K562 treated with DMSO at 1 percent for 48 hours (cell line): Measurements from ENCODE around the gene RHOG. TPM values are rescaled to one million over a fixed set of nuclear protein-coding genes. Genes with fewer than 3 reads are reported as not detected.

ENCODE experiments used
- total RNA-seq: library from RNA; unstranded; fragments of 300-600 nt; gene quantifications from 2 replicates; pipeline ENCODE4 v1.2.3, GENCODE V29; 2022; ENCODE audit warnings: low replicate concordance; ENCODE audit errors: extremely low read depth

The RHOG gene
- total RNA-seq: not detected in 2 replicates

DNA sequence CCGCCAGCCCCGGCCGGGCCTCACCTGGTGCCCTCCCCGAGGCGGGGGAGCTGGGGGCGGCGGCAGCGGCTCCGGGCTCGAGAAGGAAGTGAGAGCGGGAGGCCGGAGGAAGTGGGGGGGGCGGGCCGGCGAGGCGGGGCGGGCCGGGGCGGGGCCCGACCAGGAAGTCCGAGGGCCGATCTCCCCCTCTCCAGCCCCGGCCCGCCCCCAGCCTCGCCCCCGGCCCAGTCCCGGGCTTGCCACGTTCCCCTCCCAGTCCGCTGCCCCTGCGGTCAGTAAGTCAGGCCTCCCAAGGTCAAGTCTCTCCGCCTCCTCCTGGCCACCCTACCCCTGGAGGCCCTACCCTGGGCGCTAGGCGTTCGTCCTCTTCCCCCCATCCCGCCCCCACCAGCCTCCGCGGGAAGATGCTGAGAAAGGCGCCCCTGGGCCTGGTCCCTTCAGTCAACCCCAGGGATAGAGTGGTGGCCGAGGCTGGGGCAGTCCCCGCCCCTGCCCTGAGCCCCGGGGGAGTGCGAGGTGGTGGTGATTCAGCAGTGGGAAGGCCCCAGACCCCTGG lies at the start of gene RHOG:
TSS of gene RHOG (minus strand) at position 90 of the 556 bp plus-strand sequence. CDS start 12,821 bp downstream, outside the sequence.

DNA sequence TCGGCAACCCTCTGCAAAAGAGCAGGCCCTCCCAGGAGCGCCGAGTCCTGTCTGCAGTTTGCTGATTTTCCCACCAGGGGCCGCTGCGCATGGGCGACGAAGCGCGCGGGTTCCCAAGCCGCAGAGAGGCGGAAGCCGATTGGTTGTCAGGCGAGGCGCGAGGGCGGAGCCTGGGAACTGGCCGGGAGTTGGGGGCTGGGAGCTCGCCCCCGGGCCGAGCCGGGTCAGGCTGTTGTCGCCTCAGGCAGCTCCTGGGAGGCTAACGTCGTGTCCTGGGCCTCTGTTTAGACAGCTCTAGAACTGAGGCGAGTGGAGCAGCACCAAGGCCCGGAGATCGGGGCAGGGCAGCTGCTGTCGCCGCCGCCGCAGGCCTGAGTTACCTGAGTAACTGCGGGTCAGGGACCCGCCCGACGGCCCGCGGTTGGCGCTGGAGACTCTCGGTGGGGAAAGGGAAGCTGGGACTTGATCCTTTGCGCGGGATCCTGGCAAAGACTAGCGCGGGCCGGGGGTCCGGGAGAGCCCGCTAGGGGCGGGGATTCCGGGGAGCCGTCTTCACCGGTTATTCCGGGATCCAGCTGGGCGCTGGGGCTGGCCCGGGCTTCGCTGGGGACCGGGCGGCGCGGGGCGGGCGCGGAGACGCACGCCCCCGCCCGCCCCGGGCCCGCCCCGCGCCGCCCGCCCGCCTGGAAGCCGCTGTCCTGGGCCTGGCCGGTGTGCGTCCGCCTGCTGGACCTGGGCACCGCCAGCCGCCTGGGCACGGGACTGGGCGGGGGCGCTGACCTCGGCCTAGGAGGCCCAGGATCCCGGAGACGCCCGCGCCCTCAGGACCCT lies 14.4 kb upstream of the RHOG start, which contains the start of gene STIM1:
TSS of gene STIM1 (plus strand) at position 688 of the 831 bp plus-strand sequence. CDS start 607 bp downstream, outside the sequence.

DNA sequence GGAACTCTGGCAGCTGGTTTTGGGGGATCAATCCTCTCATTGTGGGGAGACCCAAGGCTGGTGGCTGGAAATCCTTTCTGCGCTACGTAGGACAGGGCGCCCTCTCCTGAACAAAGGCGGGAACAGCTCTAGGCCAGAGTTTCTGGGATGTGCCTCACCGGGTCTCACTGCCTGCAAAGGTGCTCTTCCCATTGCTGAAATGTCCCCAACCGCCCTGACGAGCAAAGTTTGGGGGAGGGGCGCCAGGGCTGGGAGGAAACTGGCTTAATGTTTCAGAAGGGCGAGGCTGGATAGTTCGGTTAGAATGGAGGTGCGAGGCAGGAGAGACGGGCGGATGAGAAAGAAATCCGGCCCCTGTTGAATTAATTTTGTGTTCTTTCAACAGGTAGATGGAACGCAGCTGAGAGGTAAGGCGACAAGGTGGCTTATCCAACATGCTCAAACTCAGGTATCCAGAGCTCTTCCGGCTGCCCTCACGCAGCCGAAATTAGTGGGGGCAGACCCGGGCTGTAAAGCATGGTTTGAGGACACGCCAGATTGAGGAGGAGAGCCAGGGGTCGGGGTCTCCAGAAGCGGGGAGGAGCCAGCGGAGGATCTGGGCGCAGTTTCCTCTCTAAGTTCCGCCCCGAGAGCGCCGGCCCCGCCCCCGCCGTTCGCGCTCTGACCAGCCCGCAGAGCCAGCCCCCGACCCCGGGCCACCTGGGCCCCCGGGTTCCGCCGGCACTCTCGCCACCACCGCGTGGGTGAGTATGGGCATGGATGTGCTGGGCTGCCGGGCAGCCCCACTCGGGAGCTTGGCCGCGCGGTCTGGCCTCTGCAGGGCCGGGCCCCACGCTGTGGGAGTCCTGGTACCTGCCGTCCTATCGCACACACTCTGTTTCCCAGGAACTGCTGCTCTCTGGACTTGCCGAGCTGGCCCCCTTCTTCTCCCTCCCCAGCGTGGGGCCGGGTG lies 32.6 kb downstream of the RHOG start, which contains the start of gene PGAP2:
TSS of gene PGAP2 (plus strand) at position 652 of the 952 bp plus-strand sequence. CDS start 2,700 bp downstream, outside the sequence.

DNA sequence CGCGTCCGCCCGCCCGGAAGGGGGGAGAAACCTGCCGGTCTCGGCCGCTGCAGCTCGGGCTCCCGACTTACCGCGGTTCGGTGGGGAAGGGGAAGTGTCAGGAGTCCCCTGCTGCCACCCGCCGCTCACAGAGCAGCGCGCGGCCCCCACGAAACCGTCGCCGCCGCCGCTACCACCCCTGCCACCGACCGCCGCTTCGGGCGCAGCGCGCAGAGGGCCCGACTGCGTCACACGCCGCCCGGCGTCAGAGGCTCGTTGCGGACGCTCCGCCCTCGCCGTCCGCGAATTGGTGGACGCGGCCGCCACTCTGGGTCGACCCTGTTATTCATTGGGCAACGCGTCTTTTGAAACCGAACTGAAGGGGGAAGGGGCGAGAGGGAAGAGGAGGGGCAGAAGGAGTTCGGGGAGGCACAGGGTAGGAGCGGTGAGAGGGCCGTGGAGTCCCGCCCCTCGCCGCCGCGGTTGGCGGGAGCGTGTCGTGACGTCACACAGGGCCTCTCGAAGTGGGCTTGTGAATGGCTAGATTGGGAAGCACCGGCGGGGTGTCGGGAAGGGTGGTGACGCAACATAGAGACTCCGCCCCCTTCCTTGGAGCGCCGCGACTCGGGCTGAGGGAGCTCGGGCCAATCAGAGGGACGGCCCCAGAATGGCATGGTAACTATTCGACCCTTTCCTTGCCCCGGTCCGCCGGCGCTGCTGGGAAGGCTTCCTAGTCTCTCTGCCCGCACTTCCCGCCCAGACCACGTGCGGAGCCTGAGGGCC lies 43.2 kb downstream of the RHOG start, which contains the start of gene NUP98:
TSS of gene NUP98 (minus strand) at position 226 of the 762 bp plus-strand sequence. CDS start 15,437 bp downstream, outside the sequence.

Other genes starting within 250 kb of the RHOG start
- gene ART5, start 199.0 kb downstream of the RHOG start, total RNA-seq: not detected in 2 replicates
- not detected in 2 replicates for gene ART1, start 195.8 kb downstream of the RHOG start, total RNA-seq
- gene CHRNA10, start 169.6 kb downstream of the RHOG start, total RNA-seq: not detected in 2 replicates
- not detected in 2 replicates for gene NUP98, start 43.4 kb downstream of the RHOG start, total RNA-seq
- not detected in 2 replicates for gene PGAP2, start 32.4 kb downstream of the RHOG start, total RNA-seq
- gene STIM1, start 14.7 kb upstream of the RHOG start, total RNA-seq: not detected in 2 replicates